ENCODE measurements around the gene POP4.

DNA sequence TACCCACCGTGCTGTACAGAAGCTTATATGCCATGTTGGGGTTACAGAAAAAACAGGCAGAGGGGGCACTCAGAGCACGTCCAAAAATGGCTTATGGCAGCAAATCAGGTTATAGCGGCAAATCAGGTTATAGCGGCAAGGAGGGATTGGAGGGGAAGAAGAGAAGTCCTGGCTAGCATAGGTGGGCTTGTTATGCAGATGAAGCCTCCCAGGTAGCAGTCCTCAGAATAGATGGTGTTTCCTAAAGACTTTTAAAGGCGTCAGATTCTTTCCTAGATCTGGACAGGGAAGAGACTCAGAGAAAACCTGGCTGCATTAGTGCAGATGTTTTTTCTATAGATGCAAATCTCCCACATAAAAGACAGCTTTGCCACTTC, 39.4 kb downstream of the POP4 start:
- TF ChIP-seq YY1 (IDR thresholded peaks at IDR 0.05; ENCODE audit: insufficient read depth, insufficient read length) (no peak), SUZ12 (IDR thresholded peaks at IDR 0.05; ENCODE audit: extremely low read depth, insufficient read depth, insufficient read length) (no peak), ZNF274 (IDR thresholded peaks at IDR 0.05; ENCODE audit: low read depth, low read length) (no peak)

All from NT2/D1 (cell line).